Left lung (tissue), 14 donors: ENCODE measurements around the gene NHLRC1. TPM values are rescaled to one million over a fixed set of nuclear protein-coding genes. Genes with fewer than 3 reads are reported as not detected.

Source experiments
- ATAC-seq: fragments of 200-7000 bp; cut with Tn5 transposase; one replicate; pipeline ENCODE4 v1.9.1; 2020; ENCODE audit warnings: moderate library complexity
- DNase-seq, 4 donors: peaks; one replicate each; pipeline ENCODE4 v3.0.0-alpha.2; 2013 to 2020
- H3K27ac ChIP-seq, 2 donors: fragments of 200-600 bp; sonication (generic) in 1 of 2; one replicate each; pipeline versions ENCODE4 v1.5.0 to v1.8.0; 2020 to 2021
- H3K27me3 ChIP-seq, 2 donors: fragments of 200-600 bp; sonication (generic) in 1 of 2; one replicate each; pipeline versions ENCODE4 v1.5.0 to v1.8.0; 2020 to 2021
- H3K36me3 ChIP-seq, 2 donors: fragments of 200-600 bp; sonication (generic) in 1 of 2; one replicate each; pipeline versions ENCODE4 v1.5.0 to v1.8.0; 2020 to 2021
- H3K4me1 ChIP-seq, 2 donors: fragments of 200-600 bp; one replicate each; pipeline ENCODE4 v1.8.0; 2021
- H3K4me3 ChIP-seq, 2 donors: fragments of 200-600 bp; sonication (generic) in 1 of 2; one replicate each; pipeline versions ENCODE4 v1.5.0 to v1.8.0; 2020 to 2021; ENCODE audit warnings: mild to moderate bottlenecking in 1 of 2
- H3K9me3 ChIP-seq, 2 donors: fragments of 200-600 bp; sonication (generic) in 1 of 2; one replicate each; pipeline versions ENCODE4 v1.5.0 to v1.8.0; 2020 to 2021
- CTCF ChIP-seq, 2 donors: fragments of 200-600 bp; sonication (generic) in 1 of 2; IDR thresholded peaks; one replicate each; pipeline versions ENCODE4 v1.5.0 to v1.8.0; 2021; ENCODE audit warnings: antibody characterized with exemption in 2 of 2
- intact Hi-C, 2 donors: fragments of 100-400 bp; cut with DNase I; formaldehyde crosslinking; loops; one replicate each; pipeline versions ENCODE4 v1.11.2 to v1.14.2; 2022
- long read RNA-seq, 12 donors: library from polyadenylated mRNA in 2 of 12; unstranded in 2 of 12; transcript quantifications; one replicate each; pipeline ENCODE4 v2.0.0 and lab custom pipeline, GENCODE V29; 2019 to 2026
- polyA plus RNA-seq, 6 donors: library from polyadenylated mRNA; unstranded; fragments of 120-200 nt; gene quantifications; one replicate each; pipeline ENCODE4 v1.2.1, GENCODE V29; 2013; ENCODE audit not compliant: insufficient read length in 6 of 6
- total RNA-seq, 2 donors: library from RNA; stranded (reverse); fragmentation: NEBNext Ultra II Directional; extraction: Animal tissue kit (Norgen Biotek cat#: 25700); gene quantifications; one replicate each; pipeline ENCODE4 v1.2.1, GENCODE V29; 2021
- donor health status: DM: no; HTN: yes; CAD: no.
- donor health status: DM: no; HTN: no; CAD: no.

Gene NHLRC1
- total RNA-seq (1 to 10 TPM; 2.5 to 2.6 TPM), polyA plus RNA-seq (1 to 10 TPM; 1.9 to 2.8 (median 2.3) TPM)
- long read RNA-seq, donor 1, transcript NHLRC1-201 (1 exons, 2,248 nt), result major isoform, 5 of 5 reads
- long read RNA-seq, donor 1, partial matches to known transcripts, result 0 of 5 reads
- long read RNA-seq, donor 1, other reads (novel, unspliced or antisense), result 0 of 5 reads
- long read RNA-seq, donor 2, partial matches to known transcripts, result 0 of 3 reads
- long read RNA-seq, donor 2, other reads (novel, unspliced or antisense), result 0 of 3 reads
- long read RNA-seq, donor 3, partial matches to known transcripts, result 0 of 4 reads
- long read RNA-seq, donor 3, other reads (novel, unspliced or antisense), result 0 of 4 reads
- long read RNA-seq, donor 4, partial matches to known transcripts, result 0 of 1 reads
- long read RNA-seq, donor 4, other reads (novel, unspliced or antisense), result 0 of 1 reads
- long read RNA-seq, donor 5, partial matches to known transcripts, result 0 of 2 reads
- long read RNA-seq, donor 5, other reads (novel, unspliced or antisense), result 0 of 2 reads
- long read RNA-seq, donor 6, transcript NHLRC1-201 (1 exons, 2,248 nt), result major isoform, 5 of 5 reads
- long read RNA-seq, donor 6, partial matches to known transcripts, result 0 of 5 reads
- long read RNA-seq, donor 6, other reads (novel, unspliced or antisense), result 0 of 5 reads
- long read RNA-seq, donor 7, result 0 reads
- long read RNA-seq, donor 8, partial matches to known transcripts, result 0 of 3 reads
- long read RNA-seq, donor 8, other reads (novel, unspliced or antisense), result 0 of 3 reads
- long read RNA-seq, donor 9, result 0 reads
- long read RNA-seq, donor 10, partial matches to known transcripts, result 0 of 1 reads
- long read RNA-seq, donor 10, other reads (novel, unspliced or antisense), result 0 of 1 reads
- long read RNA-seq, donor 11, transcript NHLRC1-201 (1 exons, 2,248 nt), result major isoform, 5 of 5 reads
- long read RNA-seq, donor 11, partial matches to known transcripts, result 0 of 5 reads
- long read RNA-seq, donor 11, other reads (novel, unspliced or antisense), result 0 of 5 reads
- long read RNA-seq, donor 12, result 0 reads

- no peaks in the 10 kb centered on the region for H3K27me3 ChIP-seq
- H3K4me1 ChIP-seq, result peaks cover 0 to 14% of the 10 kb centered on the region in 2 donors
- peak within 1 kb of the TSS; percentile 38 to 57 for H3K4me3 ChIP-seq
- H3K36me3 ChIP-seq, result no peaks in the 10 kb centered on the region
- peak; percentile 89 to 93 for TF ChIP-seq CTCF (IDR thresholded peaks at IDR 0.05)
- peak within 1 kb of the TSS; percentile 51 for H3K27ac ChIP-seq
- H3K9me3 ChIP-seq, result no peaks in the 10 kb centered on the region
- DNase-seq (peak; percentile 84 to 95 (median 92)), ATAC-seq (peak; percentile 100)
- intact Hi-C loops, result no loop called here
Observed at GRCh38 chr6:18122128-18123093, at the start of gene NHLRC1. NHLRC1 (minus strand) TSS chr6:18122677; CDS start chr6:18122606, 71 bp downstream.

GRCh38 chr6:18171871-18172270 is 49.4 kb upstream of the NHLRC1 start:
- no peak for DNase-seq
- Histone ChIP-seq H3K4me3 (no peak overlapping the region), H3K36me3 (peaks cover 0 to 60% of the 10 kb centered on the region in 2 donors), H3K4me1 (peaks cover 0 to 17% of the 10 kb centered on the region in 2 donors), H3K9me3 (peaks cover 0 to 5% of the 10 kb centered on the region in 2 donors), H3K27ac (peak overlapping the region; percentile 5 to 59), H3K27me3 (no peaks in the 10 kb centered on the region)
- intact Hi-C loops, result no loop called here
- no peak for TF ChIP-seq CTCF (IDR thresholded peaks at IDR 0.05)
- ATAC-seq, result peak; percentile 12

GRCh38 chr6:18168264-18168663 is 45.8 kb upstream of the NHLRC1 start:
- H3K4me1 ChIP-seq, result peaks cover 0 to 24% of the 10 kb centered on the region in 2 donors
- no peak for TF ChIP-seq CTCF (IDR thresholded peaks at IDR 0.05)
- peaks cover 0 to 5% of the 10 kb centered on the region in 2 donors for H3K9me3 ChIP-seq
- intact Hi-C loops, result no loop called here
- H3K27me3 ChIP-seq, result no peaks in the 10 kb centered on the region
- DNase-seq (no peak), ATAC-seq (no peak)
- no peak overlapping the region for H3K4me3 ChIP-seq
- no peak overlapping the region for H3K27ac ChIP-seq
- H3K36me3 ChIP-seq, result peaks cover 0 to 70% of the 10 kb centered on the region in 2 donors

GRCh38 chr6:18166312-18167036 is 44.0 kb upstream of the NHLRC1 start:
- no peak overlapping the region for H3K4me3 ChIP-seq
- DNase-seq (no peak), ATAC-seq (peak; percentile 57)
- H3K36me3 ChIP-seq, result peaks cover 0 to 86% of the 10 kb centered on the region in 2 donors
- no peak for TF ChIP-seq CTCF (IDR thresholded peaks at IDR 0.05)
- peaks cover 0 to 18% of the 10 kb centered on the region in 2 donors for H3K4me1 ChIP-seq
- no peaks in the 10 kb centered on the region for H3K27me3 ChIP-seq
- peak overlapping the region in 1 of 2 donors; percentile 40 for H3K27ac ChIP-seq
- peaks cover 0 to 5% of the 10 kb centered on the region in 2 donors for H3K9me3 ChIP-seq
- intact Hi-C loops, result no loop called here
